Measurements from ENCODE around the gene APCDD1L.

APCDD1L gene

DNA sequence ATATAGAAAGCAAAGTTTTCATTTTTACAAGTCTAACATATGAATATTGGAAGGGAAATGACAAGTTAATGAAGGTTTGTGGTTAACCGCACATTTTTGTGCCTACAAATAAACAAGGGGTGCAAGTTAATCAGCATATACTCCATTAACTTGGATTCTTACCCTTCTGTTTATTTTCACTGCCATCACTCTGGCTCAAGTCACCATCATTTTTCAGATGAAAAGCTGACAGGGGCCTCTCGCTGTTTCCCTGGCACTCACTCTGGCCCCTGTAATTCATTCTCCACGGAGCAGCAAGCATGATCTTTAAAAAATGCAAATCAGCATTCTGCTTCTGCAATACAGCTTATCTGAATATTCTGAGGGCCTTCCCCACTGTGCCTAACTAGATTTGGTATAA, 29.8 kb downstream of the APCDD1L start:
- peaks cover 12% of the 10 kb centered on the region for H3K4me1 ChIP-seq (ENCODE audit: control insufficient read depth, insufficient read depth, low read length)
- H3K27ac ChIP-seq (ENCODE audit: low read depth, low read length) = no peak overlapping the region
- no peak overlapping the region for H3K9ac ChIP-seq (ENCODE audit: low read length)
- no peaks in the 10 kb centered on the region for H3K36me3 ChIP-seq (ENCODE audit: control insufficient read depth, insufficient read depth, low read length)
- peaks cover 27% of the 10 kb centered on the region for H3K9me3 ChIP-seq (ENCODE audit: control insufficient read depth, insufficient read depth, low read depth, low read length)
- H3K27me3 ChIP-seq (ENCODE audit: control insufficient read depth, insufficient read depth, low read length) = no peaks in the 10 kb centered on the region
- H3K4me3 ChIP-seq (ENCODE audit: low read depth, low read length) = no peak overlapping the region

DNA sequence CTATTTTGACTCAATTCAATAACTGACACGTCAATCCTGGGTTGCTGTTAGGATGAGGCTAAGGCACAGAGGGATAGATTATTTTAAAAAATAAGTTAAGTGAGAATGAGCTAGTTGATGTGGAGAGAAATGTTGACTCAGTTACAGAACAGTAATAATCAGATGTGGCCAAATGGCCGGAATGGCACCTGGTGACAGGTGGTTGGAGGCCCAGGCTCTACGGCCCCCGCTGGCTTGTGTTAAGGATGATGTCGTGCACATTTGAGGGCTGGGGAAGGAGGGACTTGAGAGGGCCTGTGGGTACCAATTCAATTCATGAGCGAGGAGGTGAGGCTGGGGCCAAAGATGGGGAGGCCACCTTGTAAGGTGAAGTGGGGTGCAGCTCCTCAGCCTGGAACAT, 31.7 kb downstream of the APCDD1L start:
- Histone ChIP-seq H3K9me3 (ENCODE audit: control insufficient read depth, insufficient read depth, low read depth, low read length) (peaks cover 30% of the 10 kb centered on the region), H3K27me3 (ENCODE audit: control insufficient read depth, insufficient read depth, low read length) (no peaks in the 10 kb centered on the region), H3K36me3 (ENCODE audit: control insufficient read depth, insufficient read depth, low read length) (no peaks in the 10 kb centered on the region), H3K4me1 (ENCODE audit: control insufficient read depth, insufficient read depth, low read length) (peaks cover 12% of the 10 kb centered on the region), H3K9ac (ENCODE audit: low read length) (no peak overlapping the region), H3K27ac (ENCODE audit: low read depth, low read length) (no peak overlapping the region), H3K4me3 (ENCODE audit: low read depth, low read length) (no peak overlapping the region)

DNA sequence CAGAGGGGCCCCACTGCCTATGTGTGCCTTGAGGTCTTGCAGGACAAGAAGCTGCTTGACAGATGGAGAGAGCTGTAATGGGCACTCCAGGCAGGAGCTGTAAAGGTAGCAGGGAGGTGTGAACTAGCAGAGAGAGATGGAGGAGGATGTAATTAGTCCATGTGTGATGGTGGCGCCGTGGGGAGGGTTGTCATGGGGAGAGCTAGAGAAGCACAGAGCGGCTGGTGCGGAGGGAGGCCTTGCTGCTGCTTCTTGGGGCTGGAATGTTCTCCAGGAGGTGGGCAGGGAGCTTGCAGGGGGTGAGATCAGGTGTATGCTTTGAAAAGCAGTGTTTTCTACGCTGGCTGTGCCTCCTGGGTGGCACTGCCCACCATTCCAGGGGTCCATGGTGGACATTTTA, 32.1 kb downstream of the APCDD1L start:
- Histone ChIP-seq H3K4me1 (ENCODE audit: control insufficient read depth, insufficient read depth, low read length) (peaks cover 12% of the 10 kb centered on the region), H3K9me3 (ENCODE audit: control insufficient read depth, insufficient read depth, low read depth, low read length) (peaks cover 32% of the 10 kb centered on the region), H3K27me3 (ENCODE audit: control insufficient read depth, insufficient read depth, low read length) (no peaks in the 10 kb centered on the region), H3K9ac (ENCODE audit: low read length) (no peak overlapping the region), H3K4me3 (ENCODE audit: low read depth, low read length) (no peak overlapping the region), H3K27ac (ENCODE audit: low read depth, low read length) (no peak overlapping the region), H3K36me3 (ENCODE audit: control insufficient read depth, insufficient read depth, low read length) (no peaks in the 10 kb centered on the region)

DNA sequence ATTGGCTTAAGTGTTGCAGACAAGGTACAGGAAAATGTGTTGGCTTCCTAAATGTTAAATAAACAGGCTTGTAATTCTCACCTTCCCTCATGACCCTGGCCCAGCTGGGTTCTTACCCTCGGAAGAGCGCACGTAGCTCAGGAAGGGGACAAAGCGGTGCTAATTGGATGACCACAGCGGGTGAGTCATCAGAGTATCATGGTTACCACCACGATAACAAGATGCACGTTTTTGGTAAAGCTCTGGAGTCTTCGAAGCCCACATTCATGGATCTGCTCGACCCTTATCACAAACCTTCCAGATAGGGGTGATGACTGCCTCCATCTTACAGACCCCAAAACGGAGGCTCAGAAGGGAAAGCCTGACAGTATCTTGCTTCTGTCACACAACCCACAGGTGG, 32.8 kb downstream of the APCDD1L start:
- peaks cover 12% of the 10 kb centered on the region for H3K4me1 ChIP-seq (ENCODE audit: control insufficient read depth, insufficient read depth, low read length)
- H3K9ac ChIP-seq (ENCODE audit: low read length) = no peak overlapping the region
- no peaks in the 10 kb centered on the region for H3K27me3 ChIP-seq (ENCODE audit: control insufficient read depth, insufficient read depth, low read length)
- peaks cover 28% of the 10 kb centered on the region for H3K9me3 ChIP-seq (ENCODE audit: control insufficient read depth, insufficient read depth, low read depth, low read length)
- H3K4me3 ChIP-seq (ENCODE audit: low read depth, low read length) = no peak overlapping the region
- H3K27ac ChIP-seq (ENCODE audit: low read depth, low read length) = no peak overlapping the region
- no peaks in the 10 kb centered on the region for H3K36me3 ChIP-seq (ENCODE audit: control insufficient read depth, insufficient read depth, low read length)

DNA sequence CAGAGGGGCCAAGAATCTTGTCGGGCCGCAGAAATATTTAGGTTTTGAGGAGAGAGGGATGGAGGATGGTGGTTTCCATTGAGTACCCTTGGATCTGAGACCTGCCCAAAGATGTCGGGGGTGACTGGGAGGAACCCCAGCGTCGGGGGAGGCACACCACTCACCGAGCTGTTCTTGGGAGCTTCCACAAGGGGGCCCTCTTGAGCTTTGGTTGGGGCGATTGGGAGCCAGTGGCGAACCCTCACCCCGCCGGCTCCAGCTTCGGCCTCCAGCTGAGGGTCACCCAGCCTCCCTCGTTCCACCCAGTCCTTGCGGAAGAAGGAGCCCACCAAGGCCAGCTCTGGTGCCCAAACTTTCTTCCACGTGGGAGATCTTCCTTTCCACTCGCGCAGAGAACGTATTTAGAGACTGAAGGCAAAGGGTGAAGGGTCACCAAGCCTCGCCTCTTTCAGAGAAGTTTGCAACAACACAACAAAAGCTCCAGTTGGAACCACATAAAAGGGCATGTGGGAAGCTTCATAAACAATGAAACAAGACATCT, 33.6 kb downstream of the APCDD1L start:
- no peak overlapping the region for H3K27ac ChIP-seq (ENCODE audit: low read depth, low read length)
- no peaks in the 10 kb centered on the region for H3K36me3 ChIP-seq (ENCODE audit: control insufficient read depth, insufficient read depth, low read length)
- H3K9ac ChIP-seq (ENCODE audit: low read length) = peak overlapping the region; percentile 40
- peaks cover 32% of the 10 kb centered on the region for H3K9me3 ChIP-seq (ENCODE audit: control insufficient read depth, insufficient read depth, low read depth, low read length)
- 0 out of 2 replicates have a peak overlapping the region, but pooled peaks have one; percentile 33 for H3K4me3 ChIP-seq (ENCODE audit: low read depth, low read length)
- peaks cover 12% of the 10 kb centered on the region for H3K4me1 ChIP-seq (ENCODE audit: control insufficient read depth, insufficient read depth, low read length)
- H3K27me3 ChIP-seq (ENCODE audit: control insufficient read depth, insufficient read depth, low read length) = no peaks in the 10 kb centered on the region

DNA sequence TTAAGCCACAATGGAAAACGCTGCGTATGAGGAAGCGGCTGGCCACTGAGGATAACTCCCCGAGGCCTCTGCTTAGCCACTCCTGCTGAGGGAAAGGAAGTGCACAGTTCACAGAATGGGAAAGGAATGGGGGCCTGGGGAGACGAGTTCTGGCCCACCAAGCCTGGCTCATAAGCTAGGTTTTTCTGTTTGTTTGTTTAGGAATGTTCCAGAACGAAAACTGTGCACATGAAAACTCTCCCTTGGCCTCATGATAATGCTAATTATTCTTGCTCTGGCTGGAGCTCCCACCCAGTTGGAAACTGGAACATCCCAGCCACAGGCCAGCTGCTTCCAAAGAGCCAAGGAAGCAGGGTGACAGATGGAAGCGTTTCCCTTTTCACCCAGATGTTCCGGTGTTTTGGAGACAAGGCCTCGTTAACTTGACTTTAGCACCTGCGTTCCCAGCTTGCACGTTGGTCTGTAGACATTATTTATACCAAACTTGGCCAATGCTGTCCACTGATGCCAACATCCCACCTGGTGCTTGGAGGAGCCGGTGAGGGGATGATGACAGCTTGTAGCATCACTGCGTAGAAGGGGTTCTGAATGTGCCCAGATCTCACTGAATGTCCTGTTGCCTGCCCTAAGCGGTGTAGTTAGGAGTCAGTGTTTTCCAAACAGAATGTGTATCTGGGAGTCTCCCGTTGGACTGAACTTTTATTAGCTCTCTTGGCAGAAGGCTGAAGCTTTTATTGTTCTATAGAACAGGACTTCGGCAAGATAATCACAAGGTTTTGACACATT, 34.5 kb downstream of the APCDD1L start:
- H3K4me3 ChIP-seq (ENCODE audit: low read depth, low read length) = no peak overlapping the region
- peaks cover 12% of the 10 kb centered on the region for H3K4me1 ChIP-seq (ENCODE audit: control insufficient read depth, insufficient read depth, low read length)
- peaks cover 24% of the 10 kb centered on the region for H3K9me3 ChIP-seq (ENCODE audit: control insufficient read depth, insufficient read depth, low read depth, low read length)
- H3K27ac ChIP-seq (ENCODE audit: low read depth, low read length) = no peak overlapping the region
- H3K9ac ChIP-seq (ENCODE audit: low read length) = no peak overlapping the region
- no peaks in the 10 kb centered on the region for H3K36me3 ChIP-seq (ENCODE audit: control insufficient read depth, insufficient read depth, low read length)
- no peaks in the 10 kb centered on the region for H3K27me3 ChIP-seq (ENCODE audit: control insufficient read depth, insufficient read depth, low read length)

DNA sequence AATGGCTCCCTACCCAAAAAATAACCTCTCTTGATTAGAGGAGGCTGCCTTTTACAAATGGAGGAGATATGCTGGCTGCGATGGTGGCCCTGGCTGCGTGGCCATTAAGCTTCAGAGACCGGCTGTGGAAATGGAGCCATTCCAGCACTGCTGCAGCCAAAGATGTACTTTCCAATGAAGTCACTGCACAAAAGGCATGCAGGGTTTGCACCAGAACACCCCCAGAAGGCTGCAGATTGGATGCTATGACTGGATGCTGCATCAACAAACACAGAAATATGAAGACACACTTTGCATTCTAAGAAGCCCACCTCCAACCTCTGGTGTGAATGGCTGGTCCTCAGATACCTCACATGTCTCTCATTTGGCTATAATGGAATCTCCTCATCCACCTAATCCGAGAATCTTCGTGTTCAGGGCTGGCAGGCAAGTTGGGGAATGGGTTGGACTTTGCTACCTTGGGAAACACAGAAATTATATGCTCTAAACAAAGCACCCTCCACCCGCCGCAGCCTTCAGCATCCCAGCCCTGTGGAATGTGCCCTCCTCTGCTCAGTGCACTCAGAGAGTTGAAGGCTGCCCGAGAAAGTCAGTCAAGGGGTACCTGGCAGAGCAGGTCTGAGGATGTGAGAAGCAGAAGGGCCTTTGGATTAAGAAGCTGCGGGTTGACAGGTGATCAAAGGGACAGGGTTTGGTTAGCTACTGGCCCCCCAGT, 35.3 kb downstream of the APCDD1L start:
- Histone ChIP-seq H3K9ac (ENCODE audit: low read length) (no peak overlapping the region), H3K36me3 (ENCODE audit: control insufficient read depth, insufficient read depth, low read length) (no peaks in the 10 kb centered on the region), H3K4me1 (ENCODE audit: control insufficient read depth, insufficient read depth, low read length) (peaks cover 12% of the 10 kb centered on the region), H3K4me3 (ENCODE audit: low read depth, low read length) (no peak overlapping the region), H3K27me3 (ENCODE audit: control insufficient read depth, insufficient read depth, low read length) (no peaks in the 10 kb centered on the region), H3K27ac (ENCODE audit: low read depth, low read length) (no peak overlapping the region), H3K9me3 (ENCODE audit: control insufficient read depth, insufficient read depth, low read depth, low read length) (peaks cover 17% of the 10 kb centered on the region)

DNA sequence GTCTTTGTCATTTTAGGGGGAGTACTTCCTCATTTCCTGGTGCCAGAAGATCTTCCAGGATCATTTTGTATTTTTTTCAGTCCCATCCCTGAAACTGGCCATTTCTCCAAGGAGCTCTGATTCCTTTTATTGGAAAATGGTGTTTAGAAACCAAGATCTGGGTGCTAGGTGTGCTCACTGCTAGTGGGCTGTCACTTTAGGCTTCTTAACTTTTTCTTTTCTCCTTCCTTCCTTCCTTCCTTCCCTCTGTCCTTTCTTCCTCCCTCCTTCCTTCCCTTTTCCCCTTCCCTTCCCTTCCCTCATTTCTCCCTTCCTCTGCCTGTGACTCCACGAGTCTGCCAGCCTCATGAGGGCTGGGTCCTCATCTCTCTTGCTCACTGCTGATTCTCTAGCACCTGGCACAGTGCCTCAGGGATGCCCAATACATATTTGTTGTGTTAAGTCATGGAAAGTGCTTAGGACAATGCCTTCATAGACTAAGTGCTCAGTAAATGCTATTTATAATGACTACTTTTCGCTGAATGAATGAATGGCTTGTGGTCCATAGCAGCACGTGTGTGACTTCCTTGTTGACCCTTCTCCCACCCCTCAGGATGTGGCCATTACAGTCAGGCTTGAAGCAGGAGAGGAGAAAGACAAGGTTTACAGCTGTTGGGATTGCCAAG, 36.9 kb downstream of the APCDD1L start:
- Histone ChIP-seq H3K9me3 (ENCODE audit: control insufficient read depth, insufficient read depth, low read depth, low read length) (peaks cover 17% of the 10 kb centered on the region), H3K36me3 (ENCODE audit: control insufficient read depth, insufficient read depth, low read length) (no peaks in the 10 kb centered on the region), H3K4me1 (ENCODE audit: control insufficient read depth, insufficient read depth, low read length) (peaks cover 12% of the 10 kb centered on the region), H3K27me3 (ENCODE audit: control insufficient read depth, insufficient read depth, low read length) (no peaks in the 10 kb centered on the region), H3K9ac (ENCODE audit: low read length) (no peak overlapping the region), H3K27ac (ENCODE audit: low read depth, low read length) (no peak overlapping the region), H3K4me3 (ENCODE audit: low read depth, low read length) (no peak overlapping the region)

DNA sequence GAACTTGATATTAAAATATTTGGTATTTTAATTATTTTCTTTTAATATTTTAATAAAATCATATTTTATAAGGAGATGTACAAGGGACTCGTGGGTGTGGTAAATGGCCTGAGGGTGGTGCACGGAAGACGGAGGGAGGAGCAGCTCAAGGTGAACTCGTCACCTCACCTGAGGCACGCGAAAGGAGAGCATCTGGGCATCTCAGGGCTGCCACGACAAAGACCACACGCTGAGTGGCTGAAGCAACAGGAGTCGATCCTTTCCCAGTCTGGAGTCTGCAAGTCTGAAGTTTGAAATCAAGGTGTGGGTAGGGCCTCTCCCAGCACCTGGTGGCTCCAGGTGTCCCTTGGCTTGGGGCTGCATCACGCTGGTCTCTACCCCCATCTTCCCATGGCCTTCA, 39.7 kb downstream of the APCDD1L start:
- H3K9ac ChIP-seq (ENCODE audit: low read length) = no peak overlapping the region
- H3K9me3 ChIP-seq (ENCODE audit: control insufficient read depth, insufficient read depth, low read depth, low read length) = peaks cover 17% of the 10 kb centered on the region
- no peak overlapping the region for H3K27ac ChIP-seq (ENCODE audit: low read depth, low read length)
- H3K4me3 ChIP-seq (ENCODE audit: low read depth, low read length) = no peak overlapping the region
- no peaks in the 10 kb centered on the region for H3K4me1 ChIP-seq (ENCODE audit: control insufficient read depth, insufficient read depth, low read length)
- H3K27me3 ChIP-seq (ENCODE audit: control insufficient read depth, insufficient read depth, low read length) = no peaks in the 10 kb centered on the region
- H3K36me3 ChIP-seq (ENCODE audit: control insufficient read depth, insufficient read depth, low read length) = no peaks in the 10 kb centered on the region

DNA sequence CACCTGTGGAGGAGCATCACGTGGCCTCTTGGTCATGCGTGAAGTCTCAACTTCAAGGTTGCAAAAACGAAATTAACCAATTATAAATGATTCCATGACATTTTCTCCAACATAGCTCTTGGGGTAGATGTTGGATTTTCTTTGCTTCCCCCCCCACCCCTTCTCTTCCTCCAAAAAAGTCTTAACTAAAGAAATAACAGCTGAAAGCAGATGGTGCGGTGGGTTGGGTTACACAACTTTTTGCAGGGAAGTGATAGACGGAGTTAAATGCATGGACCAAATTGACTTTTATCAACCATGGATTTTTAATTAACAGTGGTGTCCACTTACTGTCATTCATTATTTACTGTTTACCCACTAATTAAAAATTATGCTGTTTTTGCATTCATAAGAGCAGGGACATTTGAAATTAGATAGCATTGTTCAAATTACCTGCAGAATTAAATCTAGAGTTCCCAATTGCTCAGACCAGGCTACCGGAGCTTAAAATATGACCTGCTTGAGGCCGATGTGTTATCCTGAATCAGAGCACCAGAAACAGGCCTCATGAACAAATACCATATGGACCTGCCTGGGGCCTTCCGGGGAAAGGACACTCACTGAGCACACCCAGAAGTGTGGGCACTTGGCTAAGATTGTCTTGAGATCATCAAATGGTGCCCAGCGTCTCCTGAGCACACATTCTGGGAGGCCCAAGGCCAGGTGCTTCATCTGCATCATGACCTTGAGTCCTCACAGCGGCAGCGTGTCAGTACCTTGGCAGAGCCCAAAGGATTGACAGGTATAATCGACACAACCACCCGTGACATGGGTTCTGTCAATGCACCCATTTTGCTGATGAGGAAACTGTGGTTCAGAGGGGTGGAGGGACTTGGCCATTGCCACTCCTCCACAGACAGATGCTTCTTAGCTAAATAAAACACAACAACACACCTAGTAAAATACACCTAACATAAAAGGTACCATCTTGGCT, 41.5 kb downstream of the APCDD1L start:
- no peak overlapping the region for H3K9ac ChIP-seq (ENCODE audit: low read length)
- H3K27ac ChIP-seq (ENCODE audit: low read depth, low read length) = no peak overlapping the region
- peaks cover 15% of the 10 kb centered on the region for H3K9me3 ChIP-seq (ENCODE audit: control insufficient read depth, insufficient read depth, low read depth, low read length)
- no peak overlapping the region for H3K4me3 ChIP-seq (ENCODE audit: low read depth, low read length)
- no peaks in the 10 kb centered on the region for H3K36me3 ChIP-seq (ENCODE audit: control insufficient read depth, insufficient read depth, low read length)
- no peaks in the 10 kb centered on the region for H3K4me1 ChIP-seq (ENCODE audit: control insufficient read depth, insufficient read depth, low read length)
- no peaks in the 10 kb centered on the region for H3K27me3 ChIP-seq (ENCODE audit: control insufficient read depth, insufficient read depth, low read length)
